ENCODE data around the gene CTNNA3.
"Not testable (repeated sequence)": the region's sequence is repeated elsewhere in the genome, so short reads cannot be mapped to it uniquely, and the experiment has no call there.

CTNNA3 gene

GRCh38 chr10:66335753-66336152 is 1360.2 kb downstream of the CTNNA3 start:
- DNase-seq: not testable (repeated sequence)

- DNase-seq: no peak
Measured at GRCh38 chr10:66329147-66329546, 1366.8 kb downstream of the CTNNA3 start.

GRCh38 chr10:66326876-66327275 is 1369.1 kb downstream of the CTNNA3 start:
- no peak for DNase-seq

- no peak for DNase-seq
Measured at GRCh38 chr10:66322777-66323176, 1373.2 kb downstream of the CTNNA3 start.

GRCh38 chr10:66321723-66322665 is 1374.0 kb downstream of the CTNNA3 start:
- no peak for DNase-seq

- DNase-seq: no peak
Measured at GRCh38 chr10:66318761-66319160, 1377.2 kb downstream of the CTNNA3 start.

GRCh38 chr10:66307826-66308225 is 1388.2 kb downstream of the CTNNA3 start:
- DNase-seq: no peak

GRCh38 chr10:66301078-66301477 is 1394.9 kb downstream of the CTNNA3 start:
- no peak for DNase-seq

- DNase-seq: no peak
Measured at GRCh38 chr10:66295602-66296001, 1400.4 kb downstream of the CTNNA3 start.

- no peak for DNase-seq
Measured at GRCh38 chr10:66294538-66294937, 1401.5 kb downstream of the CTNNA3 start.

- no peak for DNase-seq
Measured at GRCh38 chr10:66292922-66293321, 1403.1 kb downstream of the CTNNA3 start.

GRCh38 chr10:66292456-66292855 is 1403.5 kb downstream of the CTNNA3 start:
- DNase-seq: no peak

- no peak for DNase-seq
Measured at GRCh38 chr10:66291133-66291532, 1404.9 kb downstream of the CTNNA3 start.

GRCh38 chr10:66284621-66285020 is 1411.4 kb downstream of the CTNNA3 start:
- no peak for DNase-seq

- no peak for DNase-seq
Measured at GRCh38 chr10:66283874-66284464, 1412.0 kb downstream of the CTNNA3 start.

GRCh38 chr10:66283064-66283463 is 1412.9 kb downstream of the CTNNA3 start:
- no peak for DNase-seq

- no peak for DNase-seq
Measured at GRCh38 chr10:66281327-66281726, 1414.7 kb downstream of the CTNNA3 start.

GRCh38 chr10:66277481-66277880 is 1418.5 kb downstream of the CTNNA3 start:
- DNase-seq: no peak

- no peak for DNase-seq
Measured at GRCh38 chr10:66273966-66274519, 1422.0 kb downstream of the CTNNA3 start.

GRCh38 chr10:66265398-66265797 is 1430.6 kb downstream of the CTNNA3 start:
- no peak for DNase-seq

GRCh38 chr10:66259836-66260235 is 1436.2 kb downstream of the CTNNA3 start:
- no peak for DNase-seq

GRCh38 chr10:66258693-66259092 is 1437.3 kb downstream of the CTNNA3 start:
- no peak for DNase-seq

GRCh38 chr10:66257801-66258200 is 1438.2 kb downstream of the CTNNA3 start:
- DNase-seq: no peak

- DNase-seq: no peak
Measured at GRCh38 chr10:66252986-66253385, 1443.0 kb downstream of the CTNNA3 start.
